ENCODE measurements around the gene INTS1. TPM values are rescaled to one million over a fixed set of nuclear protein-coding genes. Genes with fewer than 3 reads are reported as not detected.

The INTS1 gene
- total RNA-seq, 1 donor, result 66.2 TPM

- Histone ChIP-seq H3K4me2 (ENCODE audit: insufficient read depth, low read length) (no peak overlapping the region), H3K79me2 (ENCODE audit: insufficient read depth, low read length) (no peaks in the 10 kb centered on the region), H4K20me1 (ENCODE audit: insufficient read depth, low read length) (peaks cover 2% of the 10 kb centered on the region), H3K27me3 (ENCODE audit: insufficient read depth, low read length) (peaks cover 6% of the 10 kb centered on the region), H3K36me3 (ENCODE audit: insufficient read depth, low read length) (peaks cover 5% of the 10 kb centered on the region), H3K4me1 (ENCODE audit: insufficient read depth, low read length) (peaks cover 27% of the 10 kb centered on the region), H3K4me3 (ENCODE audit: insufficient read depth, low read length) (no peak overlapping the region), H3K27ac (ENCODE audit: low read depth, low read length) (no peak overlapping the region), H3K9me3 (ENCODE audit: low read depth, low read length) (no peaks in the 10 kb centered on the region), H2AFZ (ENCODE audit: low read length) (no peak overlapping the region)
- DNase-seq (ENCODE audit: insufficient read length, low spot score, missing footprints), result no peak
- no peak for TF ChIP-seq CTCF (IDR thresholded peaks at IDR 0.05; ENCODE audit: extremely low read depth, low read depth, low read length)
Measured at GRCh38 chr7:1464694-1465093, 39.5 kb downstream of the INTS1 start.

GRCh38 chr7:1463676-1464223 is 40.4 kb downstream of the INTS1 start:
- H2AFZ ChIP-seq (ENCODE audit: low read length), result no peak overlapping the region
- no peak for TF ChIP-seq CTCF (IDR thresholded peaks at IDR 0.05; ENCODE audit: extremely low read depth, low read depth, low read length)
- H3K27me3 ChIP-seq (ENCODE audit: insufficient read depth, low read length), result peaks cover 6% of the 10 kb centered on the region
- H3K9me3 ChIP-seq (ENCODE audit: low read depth, low read length), result no peaks in the 10 kb centered on the region
- H4K20me1 ChIP-seq (ENCODE audit: insufficient read depth, low read length), result peaks cover 2% of the 10 kb centered on the region
- no peaks in the 10 kb centered on the region for H3K36me3 ChIP-seq (ENCODE audit: insufficient read depth, low read length)
- H3K4me2 ChIP-seq (ENCODE audit: insufficient read depth, low read length), result no peak overlapping the region
- H3K79me2 ChIP-seq (ENCODE audit: insufficient read depth, low read length), result peaks cover 2% of the 10 kb centered on the region
- H3K27ac ChIP-seq (ENCODE audit: low read depth, low read length), result no peak overlapping the region
- H3K4me1 ChIP-seq (ENCODE audit: insufficient read depth, low read length), result peaks cover 27% of the 10 kb centered on the region
- H3K4me3 ChIP-seq (ENCODE audit: insufficient read depth, low read length), result no peak overlapping the region
- no peak for DNase-seq (ENCODE audit: insufficient read length, low spot score, missing footprints)

GRCh38 chr7:1461646-1462375 is 42.4 kb downstream of the INTS1 start:
- no peak overlapping the region for H3K4me3 ChIP-seq (ENCODE audit: insufficient read depth, low read length)
- no peak for TF ChIP-seq CTCF (IDR thresholded peaks at IDR 0.05; ENCODE audit: extremely low read depth, low read depth, low read length)
- H2AFZ ChIP-seq (ENCODE audit: low read length), result no peak overlapping the region
- H3K79me2 ChIP-seq (ENCODE audit: insufficient read depth, low read length), result peaks cover 21% of the 10 kb centered on the region
- peaks cover 6% of the 10 kb centered on the region for H3K27me3 ChIP-seq (ENCODE audit: insufficient read depth, low read length)
- H4K20me1 ChIP-seq (ENCODE audit: insufficient read depth, low read length), result peaks cover 20% of the 10 kb centered on the region
- no peak for DNase-seq (ENCODE audit: insufficient read length, low spot score, missing footprints)
- H3K27ac ChIP-seq (ENCODE audit: low read depth, low read length), result no peak overlapping the region
- peaks cover 36% of the 10 kb centered on the region for H3K4me1 ChIP-seq (ENCODE audit: insufficient read depth, low read length)
- H3K36me3 ChIP-seq (ENCODE audit: insufficient read depth, low read length), result no peaks in the 10 kb centered on the region
- no peaks in the 10 kb centered on the region for H3K9me3 ChIP-seq (ENCODE audit: low read depth, low read length)
- H3K4me2 ChIP-seq (ENCODE audit: insufficient read depth, low read length), result no peak overlapping the region

GRCh38 chr7:1460821-1461645 is 43.2 kb downstream of the INTS1 start:
- Histone ChIP-seq H3K4me2 (ENCODE audit: insufficient read depth, low read length) (peak overlapping the region; percentile 81), H3K36me3 (ENCODE audit: insufficient read depth, low read length) (no peaks in the 10 kb centered on the region), H3K9me3 (ENCODE audit: low read depth, low read length) (no peaks in the 10 kb centered on the region), H3K4me3 (ENCODE audit: insufficient read depth, low read length) (peak overlapping the region; percentile 40), H3K27me3 (ENCODE audit: insufficient read depth, low read length) (peaks cover 6% of the 10 kb centered on the region), H4K20me1 (ENCODE audit: insufficient read depth, low read length) (peaks cover 20% of the 10 kb centered on the region), H3K4me1 (ENCODE audit: insufficient read depth, low read length) (peaks cover 37% of the 10 kb centered on the region), H3K27ac (ENCODE audit: low read depth, low read length) (peak overlapping the region; percentile 48), H3K79me2 (ENCODE audit: insufficient read depth, low read length) (peaks cover 28% of the 10 kb centered on the region), H2AFZ (ENCODE audit: low read length) (peak overlapping the region; percentile 38)
- DNase-seq (ENCODE audit: insufficient read length, low spot score, missing footprints), result peak; percentile 99
- no peak for TF ChIP-seq CTCF (IDR thresholded peaks at IDR 0.05; ENCODE audit: extremely low read depth, low read depth, low read length)
